NCI-H82 (cell line): ENCODE data around the gene UBE2B.
A peak's percentile ranks its signal among the peaks of the same experiment; 100 is the strongest.
"Not testable (repeated sequence)": the region's sequence is repeated elsewhere in the genome, so short reads cannot be mapped to it uniquely, and the experiment has no call there.

Source experiments
- DNase-seq: peaks from one replicate; lab custom pipeline; 2025; lab: John Stamatoyannopoulos, UW

UBE2B gene

GRCh38 chr5:134370871-134371833, at the start of gene UBE2B:
Gene UBE2B, plus strand, starts transcription at chr5:134371569. Its CDS starts 27 bp downstream, at chr5:134371596.
- DNase-seq, result peak; percentile 99

GRCh38 chr5:134327327-134327726, 44.0 kb upstream of the UBE2B start:
- no peak for DNase-seq

- no peak for DNase-seq
Measured at GRCh38 chr5:134328619-134329018, 42.8 kb upstream of the UBE2B start.

- DNase-seq, result not testable (repeated sequence)
Measured at GRCh38 chr5:134336833-134337232, 34.5 kb upstream of the UBE2B start.

- DNase-seq, result not testable (repeated sequence)
Measured at GRCh38 chr5:134343500-134343899, 27.9 kb upstream of the UBE2B start.

GRCh38 chr5:134345476-134345875, 25.9 kb upstream of the UBE2B start:
- not testable (repeated sequence) for DNase-seq

GRCh38 chr5:134345996-134346395, 25.4 kb upstream of the UBE2B start:
- no peak for DNase-seq

GRCh38 chr5:134349463-134349862, 21.9 kb upstream of the UBE2B start:
- DNase-seq, result no peak

- DNase-seq, result peak; percentile 82
Measured at GRCh38 chr5:134355681-134356080, 15.7 kb upstream of the UBE2B start.

GRCh38 chr5:134365604-134366003, 5.8 kb upstream of the UBE2B start:
- no peak for DNase-seq

- DNase-seq, result no peak
Measured at GRCh38 chr5:134370311-134370870, 978 bp upstream of the UBE2B start.

GRCh38 chr5:134371834-134372340, 518 bp downstream of the UBE2B start:
- peak; percentile 49 for DNase-seq

- DNase-seq, result not testable (repeated sequence)
Measured at GRCh38 chr5:134373633-134374032, 2.3 kb downstream of the UBE2B start.

GRCh38 chr5:134374232-134374631, 2.9 kb downstream of the UBE2B start:
- DNase-seq, result peak; percentile 4

- no peak for DNase-seq
Measured at GRCh38 chr5:134380346-134380745, 9.0 kb downstream of the UBE2B start.

GRCh38 chr5:134382204-134382603, 10.8 kb downstream of the UBE2B start:
- DNase-seq, result not testable (repeated sequence)

- no peak for DNase-seq
Measured at GRCh38 chr5:134383980-134384697, 12.8 kb downstream of the UBE2B start.

- no peak for DNase-seq
Measured at GRCh38 chr5:134387443-134387842, 16.1 kb downstream of the UBE2B start.

- no peak for DNase-seq
Measured at GRCh38 chr5:134392301-134392700, 20.9 kb downstream of the UBE2B start.

GRCh38 chr5:134394932-134395331, 23.6 kb downstream of the UBE2B start:
- no peak for DNase-seq

GRCh38 chr5:134396274-134396673, 24.9 kb downstream of the UBE2B start:
- DNase-seq, result no peak

GRCh38 chr5:134397196-134397595, 25.8 kb downstream of the UBE2B start:
- no peak for DNase-seq
